HG03442 (cell line): ENCODE data around the gene IFNK.

Experiments
- ATAC-seq: cut with Tn5 transposase; IDR thresholded peaks from one replicate; pipeline ENCODE4 v1.9.1; 2021; ENCODE audit warnings: mild to moderate bottlenecking, moderate library complexity; ENCODE audit not compliant: unreplicated experiment

Gene IFNK

DNA sequence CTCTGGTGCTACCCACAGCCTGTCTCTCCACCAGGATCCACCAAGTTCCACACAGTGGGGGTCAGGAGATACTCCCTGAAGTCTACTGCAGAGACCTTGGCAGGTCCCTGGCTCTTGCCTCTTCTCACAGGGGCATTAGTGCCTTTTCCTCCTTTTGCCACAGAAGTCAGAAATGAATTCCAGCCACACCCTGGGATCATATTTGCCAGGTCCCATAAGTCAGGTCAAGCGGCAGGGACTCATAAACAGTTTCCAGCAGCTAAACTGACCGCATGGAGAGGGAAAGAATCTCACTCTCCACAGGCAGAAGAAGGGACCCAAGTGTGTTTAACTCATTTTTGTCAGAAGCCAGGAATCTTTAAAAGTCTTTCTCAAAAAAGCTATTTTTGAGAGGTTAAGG lies 13.3 kb upstream of the IFNK start:
- no peak for ATAC-seq

DNA sequence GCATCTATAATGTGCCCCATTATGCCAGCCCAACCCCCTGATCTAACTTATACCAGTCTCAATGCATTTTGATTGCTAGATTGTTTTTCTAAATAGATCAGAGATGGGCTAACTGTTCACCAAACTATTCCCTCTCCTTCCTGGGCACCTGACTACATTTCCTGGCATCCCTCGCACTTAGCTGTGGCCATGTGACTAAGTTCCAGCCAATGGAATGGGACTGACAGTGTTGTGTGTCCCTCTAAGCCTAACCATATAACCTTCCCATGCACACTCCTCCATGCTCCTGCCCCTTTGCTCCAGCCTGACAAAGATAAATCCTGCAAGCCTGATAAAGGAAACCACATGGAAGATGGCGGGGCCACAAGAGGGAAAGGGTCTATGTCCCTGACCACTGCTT lies 12.3 kb upstream of the IFNK start:
- ATAC-seq = no peak

DNA sequence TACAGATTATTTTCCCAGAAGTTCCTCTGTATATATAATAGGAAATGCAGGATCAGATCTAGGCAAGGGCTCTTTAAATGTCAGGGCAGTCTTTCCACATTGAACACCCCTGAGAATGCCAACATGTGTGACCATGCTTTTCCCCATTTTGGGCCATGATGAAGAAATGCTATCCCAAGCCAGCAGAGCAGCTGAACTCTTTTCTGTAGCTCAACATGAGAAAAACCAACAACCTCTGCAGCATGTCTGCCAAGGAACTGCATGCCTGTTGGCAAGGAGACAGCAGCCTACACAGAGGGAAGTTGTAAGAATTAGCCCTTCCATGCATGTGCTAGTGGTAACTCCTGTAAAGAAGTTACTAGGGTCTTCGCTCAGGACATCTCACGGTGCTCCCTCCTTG lies 9.5 kb upstream of the IFNK start:
- no peak for ATAC-seq

DNA sequence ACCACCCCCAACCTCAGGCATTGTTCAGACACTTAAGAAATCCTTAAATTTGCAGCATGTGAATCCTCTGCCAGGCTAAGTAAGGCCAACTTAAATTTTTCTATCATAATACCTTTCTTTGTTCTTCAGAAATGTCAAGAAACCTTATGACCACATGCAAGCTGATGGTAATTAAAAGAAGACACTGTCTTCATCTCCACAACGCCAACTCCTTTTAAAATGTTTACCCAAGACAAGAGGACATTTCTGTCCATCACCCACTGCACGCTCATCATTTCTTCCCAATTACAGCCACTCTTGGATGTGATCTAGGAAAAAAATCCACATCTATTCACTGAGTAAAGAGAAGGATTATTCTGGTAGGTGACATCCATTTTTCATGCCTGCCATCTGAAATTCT lies 6.1 kb upstream of the IFNK start:
- ATAC-seq = no peak

DNA sequence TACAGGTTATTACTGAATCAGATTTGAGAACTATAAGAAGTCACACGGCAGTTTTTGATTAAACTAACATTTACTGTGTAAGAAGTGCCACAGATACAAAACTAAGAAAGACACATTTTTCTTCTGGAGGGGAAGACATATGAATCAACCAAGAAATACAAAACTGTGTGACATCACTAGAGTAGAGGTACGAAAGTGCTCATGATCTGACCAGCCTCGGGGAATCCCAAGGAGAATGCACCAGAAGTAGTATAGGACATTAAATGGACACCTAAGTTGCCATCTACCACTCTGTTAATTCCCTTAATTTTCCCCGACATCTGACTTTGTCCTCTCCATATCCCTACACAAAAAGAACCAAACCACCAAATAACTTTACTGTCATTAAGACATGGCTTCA lies 5.3 kb upstream of the IFNK start:
- ATAC-seq = no peak

DNA sequence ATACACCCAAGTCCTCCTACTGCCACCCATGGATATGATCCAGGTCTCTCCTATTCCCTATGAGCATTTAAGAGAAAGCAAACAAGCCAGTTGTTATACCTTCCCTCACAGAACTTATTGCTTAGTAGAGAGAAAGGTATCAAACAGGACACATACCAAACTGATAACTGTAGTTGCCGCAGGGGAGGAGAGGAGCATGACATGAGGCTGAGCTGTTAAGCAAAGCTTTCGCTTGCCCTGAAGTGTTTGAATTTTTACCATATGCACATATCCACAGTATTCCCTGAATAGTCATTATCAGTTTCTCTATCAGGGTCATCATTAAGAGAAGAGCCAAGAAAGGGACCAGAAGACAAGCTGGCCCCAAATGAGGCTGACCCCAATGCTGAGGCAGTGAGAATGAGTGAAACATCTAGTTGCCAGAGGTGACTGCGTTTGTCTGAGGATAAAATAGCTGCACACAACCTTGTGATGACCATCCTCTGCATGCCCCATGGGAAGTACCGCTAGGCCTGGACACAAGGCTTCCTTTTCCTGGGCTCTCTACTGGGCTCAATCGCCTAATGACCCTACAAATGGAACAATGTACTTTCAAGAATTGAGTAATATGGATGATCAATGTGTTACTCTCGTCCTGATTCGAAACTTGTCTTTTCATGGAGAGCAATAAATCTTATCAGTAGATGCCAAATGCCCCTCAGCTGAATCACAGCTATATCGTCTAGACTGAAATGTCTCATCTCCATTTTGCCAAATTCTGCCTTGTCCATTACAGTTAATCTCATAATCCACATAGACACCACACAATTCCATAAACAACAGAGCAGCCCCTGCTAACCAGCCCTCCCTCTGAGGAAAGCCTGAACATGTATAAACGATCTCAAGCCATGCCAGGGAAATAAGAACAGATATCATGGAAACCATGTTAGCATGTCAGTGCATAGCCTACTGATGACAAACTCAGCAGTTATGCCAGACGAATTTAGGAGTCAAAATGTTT lies 4.3 kb upstream of the IFNK start:
- no peak for ATAC-seq

DNA sequence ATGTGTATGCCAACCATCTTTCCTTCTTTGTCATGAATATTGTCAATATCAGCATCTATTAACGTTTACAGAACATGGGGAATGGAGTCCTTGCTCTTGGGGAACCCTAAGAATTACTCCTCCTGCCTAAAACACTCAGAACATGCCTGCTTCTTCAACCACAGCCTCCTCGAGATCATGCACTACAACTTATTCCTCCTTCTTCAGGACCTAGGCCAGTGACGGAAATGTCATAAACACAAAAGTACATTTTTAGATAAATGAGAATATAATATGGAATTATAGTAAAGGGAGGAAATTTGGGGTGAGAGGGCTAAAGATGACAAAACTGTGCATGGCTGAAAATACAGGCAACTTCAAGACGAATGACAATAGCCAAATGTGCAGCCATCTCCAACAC lies 3.1 kb upstream of the IFNK start:
- no peak for ATAC-seq

DNA sequence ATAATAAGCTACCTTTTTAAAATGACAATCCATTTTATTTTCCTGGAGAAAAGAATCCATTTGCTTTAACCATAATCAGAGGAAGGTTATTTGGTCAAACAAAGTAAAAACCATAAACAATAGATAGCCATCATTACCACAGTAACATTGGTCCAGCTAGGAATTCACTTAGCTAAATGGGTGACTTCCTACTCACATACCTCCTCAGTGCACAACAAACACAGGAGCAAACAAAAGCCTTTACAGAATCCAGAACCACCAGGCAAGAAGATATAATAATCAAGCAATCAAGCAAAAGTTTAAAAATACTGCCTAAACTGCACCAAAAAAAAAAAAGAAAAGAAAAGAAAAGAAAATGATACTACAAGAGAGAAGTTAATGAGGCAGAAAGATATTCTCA lies 949 bp upstream of the IFNK start:
- no peak for ATAC-seq

DNA sequence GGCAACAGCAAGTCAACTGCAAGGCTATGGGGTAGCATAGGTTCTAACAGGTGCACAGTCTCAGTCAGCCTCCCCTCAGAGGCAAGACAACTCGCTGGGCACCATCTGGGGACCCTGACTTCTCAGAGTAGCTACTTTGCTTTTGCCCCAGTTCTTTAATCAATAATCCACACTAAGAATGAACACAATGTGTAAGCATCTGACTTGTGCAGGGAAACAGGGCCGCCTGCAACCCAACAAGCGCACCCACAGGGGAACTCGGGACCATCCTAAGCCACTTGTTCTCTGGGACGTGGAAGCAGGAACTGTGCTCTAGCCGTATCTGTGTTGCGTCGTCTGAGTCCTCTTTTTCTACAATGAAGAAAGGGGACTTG lies 3.6 kb downstream of the IFNK start:
- no peak for ATAC-seq

DNA sequence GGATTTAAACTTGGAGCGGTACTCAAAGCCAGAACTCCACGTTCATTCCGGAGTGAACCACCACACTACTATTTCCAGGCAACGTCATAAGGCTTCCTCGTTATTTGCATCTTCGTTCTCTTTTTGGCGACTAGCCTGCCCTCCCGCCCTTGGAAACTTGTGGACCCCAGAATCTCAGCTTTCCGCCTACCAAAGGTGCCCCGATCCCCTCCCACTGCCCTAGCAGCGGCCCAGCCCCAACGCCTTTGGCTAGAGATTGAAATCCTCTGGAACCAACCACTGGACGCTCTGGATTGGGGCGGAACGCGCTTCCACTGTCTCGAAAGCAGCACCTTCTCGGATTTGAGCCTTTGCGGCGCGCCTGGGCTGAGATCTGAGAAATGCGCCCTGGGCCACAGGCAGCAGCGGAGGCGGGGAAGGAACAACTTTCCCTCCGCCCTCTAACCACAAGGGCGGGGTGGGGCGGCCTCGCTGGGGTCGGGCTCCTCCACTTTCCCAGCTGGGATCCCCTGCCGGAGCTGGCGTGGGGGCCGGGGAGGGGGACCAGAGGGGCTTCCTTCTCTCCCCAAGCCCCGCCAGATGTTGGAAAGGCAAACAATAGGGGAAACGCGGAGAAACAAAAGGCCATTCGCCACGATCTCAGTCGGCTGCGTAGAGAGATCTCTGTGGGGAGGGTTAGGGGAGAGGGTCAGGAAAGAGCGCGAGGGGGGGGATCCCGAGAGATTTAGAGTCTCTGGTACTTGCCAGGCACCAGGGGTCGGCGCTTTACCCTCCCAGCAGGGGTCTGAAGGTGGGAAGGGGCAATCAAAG lies 4.2 kb downstream of the IFNK start:
- ATAC-seq = peak; percentile 65

DNA sequence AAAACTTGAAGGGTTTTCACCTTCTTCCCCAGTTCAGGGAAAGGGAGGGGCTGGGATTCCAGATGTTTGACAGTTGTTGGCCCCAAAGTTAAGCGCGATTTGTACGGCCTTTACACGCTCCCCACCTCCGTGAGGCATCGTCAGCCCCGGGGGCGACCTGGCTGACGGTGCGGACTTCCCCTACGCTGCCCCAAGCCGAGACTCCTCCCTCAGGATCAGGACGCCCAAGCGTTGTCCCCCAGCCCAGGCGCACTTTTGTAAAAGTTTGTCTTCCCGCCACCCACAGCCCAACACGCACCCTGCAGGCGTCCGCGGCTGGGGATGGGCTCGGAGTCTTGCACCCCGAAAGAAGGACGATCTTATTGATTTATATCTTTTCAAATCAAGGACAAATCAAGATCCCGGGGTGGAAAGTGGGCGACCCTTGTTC lies 4.8 kb downstream of the IFNK start:
- peak; percentile 32 for ATAC-seq

DNA sequence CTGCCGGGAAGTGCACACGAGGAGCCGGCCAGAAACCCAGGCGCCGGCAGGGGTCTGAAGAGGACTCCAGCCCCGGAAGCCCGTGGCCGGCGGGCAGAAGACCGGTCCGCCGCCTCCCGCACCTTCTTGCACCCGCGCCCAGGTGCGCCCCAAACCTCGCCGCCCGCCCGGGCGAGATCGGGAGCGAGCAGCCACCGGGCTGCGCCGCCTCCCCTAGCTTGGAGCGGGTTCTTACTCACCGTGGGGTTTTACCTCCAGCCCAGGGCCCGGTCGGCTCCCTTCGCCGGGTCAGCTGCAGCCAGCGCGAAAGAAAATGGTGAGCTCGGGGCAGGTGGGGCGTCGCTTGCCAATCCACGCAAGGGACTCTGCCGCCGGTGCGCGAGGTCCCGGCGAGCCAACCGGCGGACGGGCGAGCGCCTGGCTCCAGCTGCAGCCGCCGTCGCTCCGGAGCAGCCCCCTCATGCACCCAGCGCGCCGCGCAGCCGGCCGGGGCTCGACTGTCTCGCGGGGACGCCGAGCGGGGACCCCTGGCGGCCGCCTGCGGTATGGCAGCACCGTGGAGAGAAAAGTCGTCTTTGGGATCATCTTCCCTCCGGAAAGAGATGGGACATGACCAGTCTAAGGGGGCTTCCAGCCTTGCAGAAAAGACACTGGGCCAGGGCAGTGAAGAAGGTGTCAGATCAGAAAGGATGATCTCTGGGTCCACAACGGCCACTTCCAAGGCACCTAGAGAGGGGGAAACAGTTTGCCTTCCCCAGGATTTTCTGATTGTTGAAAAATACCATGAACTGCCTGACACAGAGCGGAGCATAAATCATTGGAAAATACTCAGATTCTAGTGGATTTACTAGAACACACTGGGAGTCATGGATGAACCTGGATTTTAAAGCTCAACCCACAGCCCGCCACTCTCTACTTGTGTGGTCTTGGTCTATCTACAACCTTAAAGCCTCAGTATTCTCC lies 5.5 kb downstream of the IFNK start, which contains the start of gene MOB3B:
Gene MOB3B, minus strand, starts transcription at position 499 of the 963 bp plus-strand sequence. CDS start 74,264 bp downstream, outside the sequence.
- peak; percentile 76 for ATAC-seq

DNA sequence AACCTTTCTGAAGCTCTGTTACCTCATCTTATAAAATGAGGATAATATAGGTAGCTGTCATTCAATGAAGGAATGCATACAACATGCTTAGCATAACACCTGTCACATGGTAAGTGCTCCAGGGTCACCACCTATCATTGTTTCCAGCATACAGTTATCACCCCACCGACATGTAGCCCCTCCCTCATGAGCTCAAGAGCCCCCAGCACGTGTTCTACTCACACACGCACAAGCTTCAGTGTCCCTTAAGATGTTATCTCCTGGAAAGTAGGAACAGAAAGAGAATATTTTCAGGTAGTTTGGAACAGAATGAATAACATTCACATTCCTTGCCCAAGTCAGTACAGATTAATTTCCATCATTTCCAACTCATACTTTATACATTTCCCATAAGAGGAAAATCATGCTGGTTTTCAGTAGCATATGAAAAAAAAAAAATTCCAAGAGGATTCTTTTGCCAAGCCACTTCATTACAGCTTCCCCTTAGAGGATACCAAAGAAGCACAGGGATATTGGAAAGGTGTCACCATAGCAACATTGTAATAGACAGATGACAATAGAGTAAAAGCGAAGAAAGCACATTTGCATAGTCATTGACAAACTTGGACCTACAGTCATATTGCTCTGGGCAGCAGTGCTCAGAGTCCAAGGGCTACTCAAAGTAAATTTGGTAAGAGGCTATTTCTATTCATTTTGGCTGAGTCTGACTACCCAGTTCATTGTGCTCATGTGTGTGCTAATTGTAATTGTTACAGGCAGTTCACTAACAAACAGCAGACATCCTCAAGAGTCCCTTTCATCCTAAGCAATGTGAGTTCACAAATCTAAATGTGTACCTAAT lies 7.0 kb downstream of the IFNK start:
- ATAC-seq = no peak

DNA sequence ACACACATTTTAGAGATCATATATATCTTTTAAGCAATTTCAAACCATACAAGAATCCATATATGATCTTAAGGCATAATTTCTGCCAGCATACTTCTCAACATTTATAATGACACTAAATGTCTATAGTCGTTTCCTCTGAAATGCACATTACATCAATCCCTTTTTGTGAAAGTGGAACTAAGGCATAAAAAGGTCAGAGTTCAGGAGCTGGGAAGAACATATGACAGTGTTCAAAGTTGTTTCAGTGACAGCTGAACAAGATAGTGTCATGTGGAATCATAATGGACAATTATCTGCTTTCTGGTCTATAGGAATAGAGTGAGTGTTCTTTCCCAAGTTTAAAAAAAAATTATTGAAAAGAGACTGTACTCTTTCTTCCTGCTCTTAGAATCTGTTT lies 8.0 kb downstream of the IFNK start:
- ATAC-seq = no peak

DNA sequence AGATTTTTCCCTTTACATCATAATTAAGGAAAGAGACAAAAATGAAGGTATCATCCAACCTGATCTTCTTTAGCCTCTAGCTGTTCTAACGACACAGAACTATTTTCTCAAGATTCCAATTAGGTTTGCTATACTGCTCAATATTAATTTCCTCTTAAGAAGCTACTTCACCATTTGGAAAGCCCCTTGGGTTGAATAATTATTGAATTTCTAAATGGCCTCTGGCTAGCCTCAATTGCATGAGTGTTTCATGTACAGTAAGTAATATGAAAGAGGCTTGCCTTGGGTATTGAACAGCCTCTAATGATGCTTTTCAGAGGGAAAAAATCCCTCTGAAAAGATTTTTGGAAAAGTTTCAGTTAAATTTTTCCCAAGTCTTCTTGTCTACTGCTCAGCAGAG lies 9.2 kb downstream of the IFNK start:
- no peak for ATAC-seq

DNA sequence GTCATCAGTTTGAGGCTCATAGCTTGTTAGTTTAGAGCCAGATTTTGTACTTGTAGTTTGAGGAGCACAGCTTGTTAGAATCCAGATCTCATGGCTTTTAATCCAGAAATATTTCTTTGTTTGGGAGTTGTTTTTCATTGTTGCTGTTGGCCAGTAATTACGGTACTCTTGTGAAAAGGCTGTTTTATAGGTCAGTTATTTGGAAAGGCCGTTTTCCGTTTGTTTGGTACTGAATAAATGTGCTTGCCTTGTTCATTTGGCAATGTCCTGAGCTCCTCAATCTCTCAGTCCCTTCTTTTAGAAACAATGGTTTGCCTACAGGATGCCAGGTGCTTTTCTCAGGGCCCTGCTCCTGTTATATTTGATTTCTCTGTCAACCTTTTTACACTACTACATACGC lies 10.0 kb downstream of the IFNK start:
- ATAC-seq = no peak

DNA sequence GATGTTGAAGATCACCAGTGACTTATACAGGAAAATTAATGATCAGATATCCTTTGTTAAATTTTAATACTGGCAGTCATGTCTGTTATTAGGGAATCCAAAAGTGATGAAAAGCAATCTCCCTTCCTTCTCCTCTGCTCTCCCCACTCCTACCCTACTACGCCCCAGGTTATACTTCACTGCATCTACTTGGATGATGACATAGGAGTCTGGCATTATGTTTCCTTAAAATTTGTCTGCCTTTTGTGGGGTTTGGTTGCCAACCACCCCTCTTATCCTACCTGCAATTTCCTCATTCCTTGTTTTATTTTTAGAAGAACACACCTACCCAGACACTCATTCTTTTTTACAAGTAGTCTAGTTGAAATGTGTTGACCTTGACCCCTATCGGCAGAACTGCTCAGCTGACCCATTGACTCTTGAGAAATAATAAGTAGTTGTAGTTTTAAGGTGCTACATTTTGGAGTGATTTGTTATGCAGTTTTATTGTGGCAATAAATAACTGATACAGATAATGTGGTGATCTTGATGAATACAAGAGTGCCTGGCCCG lies 10.6 kb downstream of the IFNK start:
- no peak for ATAC-seq

DNA sequence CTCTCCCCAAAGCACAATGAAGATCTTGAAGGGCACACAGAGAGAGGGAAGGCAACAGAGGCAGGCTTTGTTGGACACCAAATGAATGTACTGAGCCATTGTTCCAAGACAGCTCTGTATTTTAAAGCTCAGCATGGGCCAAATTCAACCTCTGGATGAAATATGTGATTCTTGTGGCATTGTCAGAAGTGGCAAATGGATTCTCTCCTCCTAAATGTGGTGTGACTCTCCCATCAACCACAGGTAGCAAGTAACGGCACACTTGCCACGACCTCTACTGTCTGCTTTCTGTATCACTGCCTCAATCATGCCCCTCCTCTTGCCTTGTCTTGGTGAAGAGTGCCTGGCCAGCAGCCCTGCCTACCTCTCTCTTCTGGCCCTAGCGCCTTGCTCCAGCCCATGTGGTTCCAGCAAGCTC lies 11.6 kb downstream of the IFNK start:
- peak; percentile 33 for ATAC-seq

DNA sequence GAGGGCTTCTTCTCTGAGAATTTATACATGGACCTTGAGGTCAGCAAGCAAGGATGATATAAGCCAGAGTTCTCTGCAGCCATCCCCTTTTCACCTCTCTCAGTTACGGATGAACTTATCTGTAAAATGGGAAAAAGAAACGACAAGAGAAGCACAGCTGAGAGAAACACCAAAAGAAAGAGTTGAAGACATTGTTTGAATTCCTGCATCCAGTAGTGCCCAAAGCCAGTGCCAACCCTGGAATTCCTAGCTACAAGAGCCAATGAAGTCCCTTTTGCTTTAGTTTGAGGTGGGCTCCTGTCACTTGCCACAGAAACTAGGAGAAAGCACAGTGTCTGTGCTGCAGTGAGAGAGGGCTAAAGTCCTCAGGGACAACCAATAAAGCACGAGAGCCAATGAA lies 12.1 kb downstream of the IFNK start:
- ATAC-seq = no peak
